HG03571 (cell line): ENCODE measurements around the gene ELFN2.

Source experiments
- ATAC-seq: cut with Tn5 transposase; IDR thresholded peaks from one replicate; pipeline ENCODE4 v1.9.1; 2021; ENCODE audit not compliant: unreplicated experiment

Gene ELFN2

DNA sequence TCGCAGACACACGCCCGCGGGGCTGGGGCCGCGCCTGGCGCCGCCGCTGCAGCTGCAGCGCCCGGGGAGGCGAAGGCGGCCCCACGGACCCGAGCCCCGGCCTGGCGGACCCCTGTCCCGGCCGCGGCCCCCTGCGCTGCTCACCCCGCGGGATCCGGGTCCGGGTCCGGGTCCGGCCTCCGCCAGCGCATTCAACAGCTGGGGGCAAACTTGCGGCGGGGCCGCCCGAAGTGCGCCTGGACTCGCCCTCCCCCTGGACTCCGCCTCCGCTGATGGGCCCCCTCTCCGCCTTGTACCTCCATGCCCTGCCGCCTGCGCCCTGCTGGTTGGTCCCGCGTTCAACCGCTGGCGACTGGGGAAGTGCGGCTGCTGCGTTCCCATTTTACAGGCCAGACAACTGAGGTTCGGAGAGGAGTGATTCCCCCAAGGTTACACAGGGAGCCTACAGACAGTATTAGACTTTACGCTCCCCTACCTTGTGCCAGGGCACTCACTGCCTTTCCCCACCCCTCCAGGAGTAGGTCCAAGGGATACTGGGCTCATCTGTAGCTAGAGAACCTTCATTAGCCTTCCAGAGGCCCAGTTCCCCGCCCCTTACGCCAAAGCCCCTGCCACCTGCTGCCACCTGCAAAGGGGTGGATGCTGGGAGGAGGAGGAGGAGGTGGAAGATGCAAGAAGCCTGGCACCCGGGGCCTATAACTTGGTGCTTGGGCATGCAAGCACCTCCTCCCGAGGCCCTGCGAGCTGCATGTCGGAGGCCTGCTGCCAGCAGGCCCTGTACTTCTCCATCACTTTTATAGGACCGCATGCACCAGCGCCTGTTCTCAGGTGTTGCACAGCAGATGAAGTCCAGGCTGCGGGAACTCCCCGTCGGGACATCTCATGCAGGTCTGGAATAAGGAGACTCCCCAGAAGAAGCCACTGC lies 694 bp upstream of the ELFN2 start:
- no peak for ATAC-seq

DNA sequence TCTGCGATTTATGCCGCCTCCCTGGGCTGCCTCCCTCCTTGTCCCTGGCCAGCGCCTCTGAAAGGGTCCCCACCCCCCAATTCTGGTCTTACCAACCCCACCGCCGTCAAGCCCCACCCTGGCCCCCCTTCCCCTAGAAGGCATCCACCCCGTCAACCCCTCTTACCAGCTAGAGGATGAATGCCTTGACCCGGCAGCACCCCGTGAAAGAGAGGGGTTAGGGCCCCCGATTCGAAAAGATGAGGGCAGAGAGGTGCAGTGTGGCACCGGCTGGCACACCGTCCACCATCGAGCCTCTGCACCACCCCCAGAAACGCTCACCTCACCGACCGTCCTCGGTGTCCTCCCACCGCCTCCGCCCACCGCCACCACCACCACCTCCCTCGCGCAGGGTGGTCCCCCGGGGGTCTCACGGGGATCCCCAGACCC lies 559 bp downstream of the ELFN2 start:
- ATAC-seq: no peak

DNA sequence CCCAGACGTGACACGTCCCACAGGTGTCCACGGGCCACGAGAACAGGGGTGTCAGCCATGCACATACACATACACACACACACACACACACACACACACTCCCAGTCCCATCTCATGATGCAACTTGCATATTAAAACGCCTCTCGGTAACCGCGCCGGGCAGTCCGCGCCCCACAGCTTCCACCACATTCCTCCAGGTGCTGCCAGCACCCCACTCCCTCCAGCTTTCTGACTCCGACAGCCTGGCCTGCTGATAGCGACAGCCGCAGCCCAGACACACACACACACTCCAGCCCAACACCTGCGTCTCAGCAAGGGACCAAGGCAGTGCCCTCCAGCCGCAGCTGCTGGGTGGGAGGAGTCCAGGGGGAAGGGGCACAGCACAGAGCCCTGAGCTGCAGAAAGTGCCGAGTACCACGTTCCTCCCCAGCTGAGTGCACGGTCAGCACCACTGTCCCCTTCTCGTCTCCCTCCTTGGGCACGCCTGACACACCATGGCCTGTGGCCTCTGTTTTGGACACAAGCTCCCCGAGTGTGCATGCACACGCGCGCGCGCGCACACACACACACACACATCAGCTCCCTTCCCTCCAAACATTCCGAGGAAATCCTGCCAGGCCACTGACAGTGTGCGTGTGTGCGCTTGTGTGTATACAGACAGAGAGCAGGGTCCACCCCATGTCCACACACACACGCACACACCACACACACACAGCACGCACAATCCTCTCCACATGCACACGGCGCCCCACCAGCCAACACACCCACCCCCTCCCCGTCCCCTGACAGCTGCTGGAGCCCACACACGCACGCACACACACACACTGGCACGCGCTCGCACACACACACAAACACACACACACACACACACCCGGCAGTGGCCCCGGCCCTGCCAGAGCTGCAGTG lies 1.2 kb downstream of the ELFN2 start:
- ATAC-seq: no peak

DNA sequence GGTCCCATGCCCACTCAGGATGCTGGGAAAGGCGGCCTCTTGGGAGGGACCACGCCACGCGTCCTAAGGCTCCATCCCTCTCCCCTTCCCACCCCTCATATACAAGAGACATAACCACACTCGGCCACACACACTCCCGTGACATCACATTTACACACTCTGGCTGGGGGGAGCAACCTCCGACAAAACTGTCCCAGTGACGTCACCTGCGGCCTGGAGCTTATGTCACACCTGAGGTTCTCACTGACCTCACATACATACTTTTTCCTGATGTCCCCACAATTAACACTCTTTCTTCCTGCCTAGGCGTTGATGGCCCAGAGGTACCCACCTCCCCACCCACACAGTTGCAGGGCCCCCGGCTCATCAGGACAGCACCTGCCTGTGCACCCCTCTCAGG lies 1.9 kb downstream of the ELFN2 start:
- ATAC-seq: no peak

DNA sequence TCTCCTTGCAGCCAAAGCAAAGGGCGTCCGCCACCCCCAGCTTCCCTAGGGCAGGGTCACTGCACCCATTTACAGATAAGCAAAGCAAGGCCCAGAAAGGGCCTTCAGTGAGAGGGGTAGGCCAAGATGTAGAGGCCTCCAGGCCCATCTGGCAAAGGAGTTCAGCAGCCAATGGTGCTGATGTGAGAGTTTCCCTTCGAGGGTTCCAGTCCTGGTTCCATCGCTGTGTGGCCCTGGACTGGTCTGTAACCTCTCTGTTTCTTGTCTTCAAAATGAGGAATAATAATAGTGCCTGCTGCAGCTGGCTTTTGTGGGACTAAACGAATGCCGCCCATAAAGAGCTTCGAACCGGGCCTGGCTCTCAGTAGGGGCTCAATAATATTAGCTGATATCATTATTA lies 4.0 kb downstream of the ELFN2 start:
- no peak for ATAC-seq

DNA sequence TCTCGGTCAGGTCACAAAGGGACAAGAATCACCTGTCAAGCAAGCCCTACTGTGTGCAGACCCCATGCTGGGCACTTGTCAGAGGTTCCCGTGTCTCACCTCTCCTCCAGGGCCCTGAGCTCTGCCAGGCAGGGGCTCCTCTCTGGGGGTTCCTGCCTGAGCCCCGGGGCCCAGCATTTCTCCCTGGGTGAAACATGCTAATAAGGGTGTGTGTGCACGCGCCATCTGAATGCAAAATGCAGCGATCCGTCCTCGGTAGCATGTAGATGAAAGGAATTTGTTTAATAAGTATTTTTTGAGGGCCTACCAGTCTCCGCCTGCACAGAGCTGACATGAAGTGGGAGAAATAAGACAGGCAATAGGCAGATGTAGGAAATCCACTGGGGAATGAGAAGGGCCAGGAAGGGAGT lies 5.8 kb downstream of the ELFN2 start:
- no peak for ATAC-seq

DNA sequence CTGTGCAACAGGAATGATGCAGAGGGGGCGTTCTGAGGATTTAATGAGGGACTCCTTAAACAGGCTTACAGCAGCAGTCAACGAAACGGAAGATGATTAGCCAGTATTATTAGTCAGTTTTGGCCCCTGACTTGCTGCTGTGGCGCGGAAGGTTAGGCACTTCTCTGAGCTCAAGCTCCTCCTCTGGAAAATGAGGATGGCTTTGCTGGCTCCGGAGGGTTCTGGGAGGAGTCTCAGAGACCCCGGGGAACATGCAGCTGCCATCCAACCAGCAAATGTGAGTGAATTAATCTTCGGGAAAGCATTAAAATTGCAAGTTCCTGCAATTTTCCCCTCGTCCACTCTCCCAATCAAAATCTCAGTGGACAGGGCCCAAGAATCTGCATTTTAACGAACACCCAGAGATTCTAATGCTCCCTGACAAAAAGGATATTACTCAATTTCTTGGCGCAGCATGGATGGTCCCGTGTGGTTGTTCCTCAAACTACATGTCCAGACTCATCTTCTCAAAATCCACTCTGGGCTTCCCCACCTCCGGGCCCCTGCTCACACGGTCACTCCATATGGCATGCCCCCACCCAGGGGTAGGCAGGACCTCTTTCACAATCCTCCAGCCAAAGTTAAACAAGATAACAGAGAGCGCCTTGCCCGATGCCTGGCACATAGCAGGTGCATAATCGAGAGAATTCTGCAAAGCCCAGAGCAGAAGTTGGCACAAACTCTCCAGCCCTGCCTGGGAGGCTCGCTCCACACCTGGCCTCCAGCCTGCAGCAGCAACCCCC lies 6.4 kb downstream of the ELFN2 start:
- no peak for ATAC-seq

DNA sequence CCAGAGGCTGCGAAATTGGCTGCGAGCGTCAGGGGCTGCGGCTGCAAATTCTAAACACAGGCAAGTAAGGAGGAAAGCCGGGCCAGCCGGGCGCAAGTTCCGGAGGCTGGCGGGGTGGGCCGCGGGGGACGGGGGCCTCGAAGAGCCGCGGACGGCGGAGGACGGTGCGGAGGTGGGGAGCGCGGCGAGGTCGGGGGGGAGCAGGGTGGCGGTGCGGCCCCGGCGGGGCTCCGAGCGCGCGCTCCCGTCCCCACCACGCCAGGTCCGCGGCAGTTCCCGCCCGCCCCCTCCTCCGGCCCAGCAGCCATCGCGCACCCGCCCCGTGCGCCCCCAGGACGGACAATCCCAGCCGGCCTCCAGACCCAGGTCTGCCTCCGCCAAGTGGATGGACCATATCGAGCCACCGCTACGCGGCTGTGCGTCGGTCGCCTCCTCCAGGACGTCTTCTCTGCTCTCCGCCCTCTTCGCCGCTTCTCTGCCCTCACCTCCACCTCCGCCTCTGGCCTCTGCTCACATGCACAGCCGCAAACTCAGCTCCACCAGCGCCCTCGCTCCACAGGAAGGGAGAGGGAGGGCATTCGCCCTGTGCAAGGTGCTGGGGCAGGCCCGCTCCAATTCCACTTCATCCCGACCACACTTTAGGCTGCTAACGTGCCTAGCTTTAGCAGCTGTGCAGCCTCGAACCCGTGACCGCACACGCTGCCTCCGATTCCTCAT lies 7.2 kb downstream of the ELFN2 start:
- ATAC-seq: no peak

DNA sequence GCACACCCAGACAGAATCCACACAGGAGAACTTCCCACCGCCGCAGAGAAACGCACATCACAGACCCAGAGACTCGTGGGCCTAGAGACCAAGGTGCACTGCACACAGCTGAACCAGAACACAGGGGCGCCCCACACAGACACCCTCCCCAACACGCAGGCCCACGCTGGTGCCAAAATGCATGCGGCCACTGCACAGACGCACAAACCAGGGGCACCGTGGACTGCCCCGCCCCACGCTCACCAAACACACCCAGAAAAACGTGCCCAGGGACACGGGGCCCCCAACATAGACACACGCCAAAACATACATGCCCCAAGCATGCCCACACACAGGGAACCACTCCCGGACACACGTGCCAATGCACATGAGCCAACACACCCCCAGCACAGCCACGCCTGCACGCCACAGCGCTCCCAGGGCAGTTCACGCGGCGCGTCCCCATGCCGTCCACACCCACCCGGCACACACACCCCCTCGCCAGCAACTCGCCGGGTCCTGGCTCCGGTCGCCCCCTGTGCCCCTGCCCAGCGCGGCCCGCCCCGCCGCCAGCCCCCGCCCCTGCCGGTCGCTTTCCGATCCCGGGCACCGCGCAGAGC lies 7.8 kb downstream of the ELFN2 start:
- no peak for ATAC-seq

GRCh38 chr22:37418627-37419369 lies 8.5 kb downstream of the ELFN2 start:
- ATAC-seq: no peak

GRCh38 chr22:37417677-37418348 lies 9.5 kb downstream of the ELFN2 start:
- no peak for ATAC-seq

GRCh38 chr22:37417264-37417663 lies 10.0 kb downstream of the ELFN2 start:
- ATAC-seq: no peak

DNA sequence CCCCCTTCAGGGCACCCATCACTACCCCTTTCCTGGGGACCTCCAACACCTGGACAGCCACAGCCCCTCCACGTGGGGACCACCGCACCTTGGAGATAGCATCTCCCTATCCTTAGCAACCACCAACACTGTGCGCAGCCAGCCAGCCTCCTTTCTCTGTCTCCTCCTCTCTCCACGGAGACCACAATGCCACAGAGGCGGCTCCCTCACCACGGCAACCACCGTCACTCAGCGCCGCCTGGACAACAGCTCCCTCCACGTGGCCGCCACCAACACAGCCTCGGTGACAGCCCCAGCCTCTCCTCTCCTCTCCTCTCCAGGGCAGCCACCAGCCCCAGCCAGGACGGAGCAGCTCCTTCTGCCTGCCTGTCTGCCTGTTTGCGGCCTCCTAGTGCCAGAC lies 10.5 kb downstream of the ELFN2 start:
- no peak for ATAC-seq

GRCh38 chr22:37416389-37416788 lies 10.9 kb downstream of the ELFN2 start:
- no peak for ATAC-seq

DNA sequence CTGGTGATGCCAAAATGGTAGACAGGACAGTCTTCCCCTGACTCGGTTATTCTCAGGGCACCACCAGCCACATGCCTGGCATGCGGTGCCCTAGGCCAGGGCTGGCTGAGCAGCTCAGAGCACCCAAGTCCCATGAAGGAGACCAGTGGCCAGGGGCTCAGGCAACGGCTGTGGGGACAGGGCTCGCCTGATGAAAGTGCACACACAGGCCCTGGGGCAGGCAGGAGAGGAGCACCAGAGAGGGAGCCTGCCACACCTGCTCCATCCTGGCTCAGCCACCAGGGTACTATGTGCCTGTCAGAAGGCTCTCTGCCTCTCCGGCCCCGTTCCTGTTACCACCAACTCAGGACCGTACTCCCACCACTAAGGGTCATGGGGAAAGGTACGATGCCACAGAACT lies 12.1 kb downstream of the ELFN2 start:
- ATAC-seq: no peak

- ATAC-seq: no peak
These were observed 13.0 kb downstream of the ELFN2 start for GRCh38 chr22:37414288-37414687.

DNA sequence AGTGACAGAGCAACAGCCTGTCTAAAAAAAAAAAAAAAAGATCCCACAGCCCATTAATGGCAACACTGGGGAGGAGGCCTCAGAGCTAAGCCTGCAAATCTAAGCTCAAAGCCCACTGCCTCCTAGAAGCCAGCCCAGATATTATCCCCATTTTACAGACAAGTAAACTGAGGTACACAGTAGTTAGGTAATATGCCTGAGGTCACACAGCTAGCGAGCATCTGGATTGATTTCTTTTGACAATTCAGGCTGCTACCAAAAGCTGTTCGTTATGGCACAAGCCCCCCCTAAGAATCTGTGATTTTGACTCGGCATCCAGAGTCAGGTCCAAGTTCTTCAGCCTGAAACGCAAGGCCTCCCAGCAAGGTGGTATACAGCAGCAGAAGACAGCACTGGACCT lies 13.7 kb downstream of the ELFN2 start:
- ATAC-seq: no peak

DNA sequence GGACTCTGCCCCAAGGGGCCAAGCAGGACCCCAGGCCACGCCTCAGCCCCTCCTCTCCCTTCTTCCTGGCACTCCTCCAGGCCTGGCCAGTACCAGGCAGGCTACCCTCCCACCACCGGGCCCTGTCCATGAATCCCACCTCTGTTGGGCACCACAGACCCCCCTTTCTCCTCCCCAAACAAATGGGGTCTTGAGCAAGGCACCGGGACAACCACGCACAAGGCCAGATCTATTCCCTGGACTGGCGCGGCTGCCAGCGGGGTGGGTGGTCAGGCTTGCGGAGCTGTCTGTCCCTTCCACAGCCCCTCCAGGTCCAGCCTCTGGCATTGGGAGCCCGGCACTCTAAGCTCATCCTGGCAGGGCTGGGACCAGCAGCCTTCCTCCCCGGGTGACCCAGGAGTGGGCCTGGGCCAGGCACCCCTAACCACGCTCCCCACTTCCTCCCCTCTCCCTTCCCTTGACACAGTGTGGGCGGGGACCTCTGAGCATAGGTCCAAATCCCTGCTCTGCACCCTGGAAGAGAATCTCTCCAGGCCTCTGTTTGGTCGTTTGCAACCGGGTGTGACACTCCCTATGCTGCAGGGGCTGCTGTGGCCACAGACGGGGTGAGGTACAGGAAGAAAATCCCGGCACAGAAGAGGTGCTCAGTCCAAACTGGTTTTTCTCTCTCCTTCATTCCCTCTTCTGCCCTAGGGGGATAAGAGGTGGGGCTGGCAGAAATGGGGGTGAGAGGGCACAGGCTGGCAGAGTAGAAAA lies 14.6 kb downstream of the ELFN2 start:
- no peak for ATAC-seq
